Karpas-422 (cell line): ENCODE results near the gene LPO. TPM values are rescaled to one million over a fixed set of nuclear protein-coding genes. Genes with fewer than 3 reads are reported as not detected.

ENCODE experiments used
- DNase-seq: peaks from one replicate; pipeline ENCODE4 v3.0.0-alpha.2; 2015
- H2AFZ ChIP-seq: fragments of 200-600 bp; sonication (generic); 2 replicates; pipeline ENCODE4 v1.6.1; 2014; ENCODE audit warnings: antibody characterized with exemption, low read length, mixed read lengths
- H3K27ac ChIP-seq: fragments of 200-600 bp; sonication (generic); 2 replicates; pipeline ENCODE4 v1.5.1; 2014; ENCODE audit warnings: mild to moderate bottlenecking, low read length, moderate library complexity
- H3K27me3 ChIP-seq: fragments of 200-600 bp; sonication (generic); 2 replicates; pipeline ENCODE4 v1.6.1; 2014; ENCODE audit warnings: low read length, mixed read lengths
- H3K36me3 ChIP-seq: fragments of 200-600 bp; sonication (generic); 2 replicates; pipeline ENCODE4 v1.6.1; 2014; ENCODE audit warnings: low read length, mixed read lengths; ENCODE audit not compliant: insufficient read depth
- H3K4me1 ChIP-seq: fragments of 200-600 bp; sonication (generic); 2 replicates; pipeline ENCODE4 v1.6.1; 2014; ENCODE audit warnings: mild to moderate bottlenecking, low read length, mixed read lengths
- H3K4me2 ChIP-seq: fragments of 200-600 bp; sonication (generic); 2 replicates; pipeline ENCODE4 v1.6.1; 2014; ENCODE audit warnings: low read length, low read depth, mild to moderate bottlenecking; ENCODE audit not compliant: poor library complexity, severe bottlenecking
- H3K4me3 ChIP-seq: fragments of 200-600 bp; sonication (generic); 2 replicates; pipeline ENCODE4 v1.5.1; 2014; ENCODE audit warnings: mild to moderate bottlenecking, antibody characterized with exemption, low read length, mixed read lengths
- H3K79me2 ChIP-seq: fragments of 200-600 bp; sonication (generic); 2 replicates; pipeline ENCODE4 v1.6.1; 2014; ENCODE audit warnings: mild to moderate bottlenecking, low read length, mixed read lengths
- H3K9ac ChIP-seq: fragments of 200-600 bp; sonication (generic); 2 replicates; pipeline ENCODE4 v1.6.0; 2014; ENCODE audit warnings: low read length
- H3K9me2 ChIP-seq: fragments of 200-600 bp; sonication (generic), shearing (Covaris generic); replicated peaks from 2 replicates; pipeline ENCODE4 v1.6.0; 2014; ENCODE audit warnings: mild to moderate bottlenecking, low read length, moderate library complexity; ENCODE audit not compliant: insufficient read depth
- H3K9me3 ChIP-seq: fragments of 300-700, 200-600 bp; sonication (generic); 2 replicates; pipeline ENCODE4 v1.6.1; 2014; ENCODE audit warnings: low read length, mixed read lengths
- H4K20me1 ChIP-seq: fragments of 200-600 bp; sonication (generic); 2 replicates; pipeline ENCODE4 v1.6.1; 2014; ENCODE audit warnings: mild to moderate bottlenecking, antibody characterized with exemption, low read length, low read depth; ENCODE audit not compliant: insufficient read depth
- total RNA-seq: library from RNA; depleted of rRNA; stranded (reverse); fragments of >200 nt; shearing (Covaris generic); gene quantifications from 2 replicates; pipeline ENCODE4 v1.2.3, GENCODE V29; 2014; ENCODE audit warnings: low replicate concordance

The LPO gene
- total RNA-seq, 1 experiment from 2014 or later: not detected

GRCh38 chr17:58278661-58279015 is 40.3 kb downstream of the LPO start:
- Histone ChIP-seq H3K36me3 (no peaks in the 10 kb centered on the region), H3K9ac (no peak overlapping the region), H3K9me3 (no peaks in the 10 kb centered on the region), H4K20me1 (no peaks in the 10 kb centered on the region), H3K9me2 (no peaks in the 10 kb centered on the region), H3K27ac (no peak overlapping the region), H3K4me2 (no peak overlapping the region), H3K27me3 (no peaks in the 10 kb centered on the region), H3K4me3 (no peak overlapping the region), H2AFZ (no peak overlapping the region), H3K79me2 (no peaks in the 10 kb centered on the region), H3K4me1 (no peaks in the 10 kb centered on the region)
- DNase-seq: no peak

DNA sequence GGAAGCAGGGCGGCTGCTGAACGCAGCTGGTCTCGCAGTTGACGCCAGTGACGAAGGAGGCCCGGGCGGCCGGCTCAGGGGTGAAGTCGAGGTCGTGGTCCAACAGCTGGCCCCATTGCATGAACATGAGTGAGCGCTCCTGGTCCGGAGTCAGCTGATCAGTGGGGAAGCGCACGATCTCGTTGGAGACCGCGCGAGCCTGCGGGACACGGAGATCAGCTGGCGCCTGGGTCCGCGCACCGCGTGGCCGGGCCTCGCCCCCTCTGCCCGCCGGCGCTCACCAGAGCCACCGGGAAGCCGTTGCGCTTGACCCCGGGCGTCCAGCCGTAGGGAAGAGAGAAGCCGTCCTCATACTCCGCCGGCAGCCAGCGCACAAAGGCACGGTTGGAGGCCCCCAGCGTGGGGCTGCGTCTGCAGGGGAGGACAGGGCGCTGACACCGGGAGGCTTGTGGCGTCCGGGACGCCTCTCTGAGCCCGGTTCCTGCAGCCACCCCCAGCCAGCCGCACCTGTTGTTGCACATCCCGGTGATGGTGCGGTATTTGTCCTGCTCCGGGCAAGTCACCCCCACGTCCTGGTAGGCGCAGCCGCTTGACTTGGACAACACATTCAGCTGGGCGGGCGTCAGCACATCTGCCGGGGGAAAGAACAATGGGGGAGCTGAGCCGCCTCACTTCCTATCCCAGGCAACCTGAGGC is 40.8 kb downstream of the LPO start:
- no peak overlapping the region for H3K4me2 ChIP-seq
- no peak for DNase-seq
- no peak overlapping the region for H3K9ac ChIP-seq
- H4K20me1 ChIP-seq: no peaks in the 10 kb centered on the region
- H3K4me3 ChIP-seq: no peak overlapping the region
- H3K36me3 ChIP-seq: no peaks in the 10 kb centered on the region
- no peaks in the 10 kb centered on the region for H3K9me3 ChIP-seq
- no peaks in the 10 kb centered on the region for H3K27me3 ChIP-seq
- no peaks in the 10 kb centered on the region for H3K9me2 ChIP-seq
- no peaks in the 10 kb centered on the region for H3K4me1 ChIP-seq
- H2AFZ ChIP-seq: no peak overlapping the region
- H3K27ac ChIP-seq: no peak overlapping the region
- no peaks in the 10 kb centered on the region for H3K79me2 ChIP-seq

GRCh38 chr17:58279736-58280479 is 41.5 kb downstream of the LPO start:
- Histone ChIP-seq H3K9ac (no peak overlapping the region), H3K4me3 (no peak overlapping the region), H3K9me3 (no peaks in the 10 kb centered on the region), H2AFZ (no peak overlapping the region), H3K9me2 (no peaks in the 10 kb centered on the region), H3K27me3 (no peaks in the 10 kb centered on the region), H3K27ac (no peak overlapping the region), H3K36me3 (no peaks in the 10 kb centered on the region), H3K79me2 (no peaks in the 10 kb centered on the region), H4K20me1 (no peaks in the 10 kb centered on the region), H3K4me2 (no peak overlapping the region), H3K4me1 (no peaks in the 10 kb centered on the region)
- no peak for DNase-seq

GRCh38 chr17:58280480-58281217 is 42.3 kb downstream of the LPO start, which contains the start of gene MPO:
MPO (minus strand) TSS chr17:58280935; CDS start chr17:58280758, 177 bp downstream.
- no peak within 1 kb of the TSS for H3K9ac ChIP-seq

GRCh38 chr17:58281511-58282011 is 43.2 kb downstream of the LPO start:
- Histone ChIP-seq H3K9me2 (no peaks in the 10 kb centered on the region), H3K79me2 (no peaks in the 10 kb centered on the region), H4K20me1 (no peaks in the 10 kb centered on the region), H3K36me3 (no peaks in the 10 kb centered on the region), H3K4me2 (no peak overlapping the region), H3K4me1 (no peaks in the 10 kb centered on the region), H3K9ac (no peak overlapping the region), H2AFZ (no peak overlapping the region), H3K27ac (no peak overlapping the region), H3K9me3 (no peaks in the 10 kb centered on the region), H3K27me3 (no peaks in the 10 kb centered on the region), H3K4me3 (no peak overlapping the region)
- no peak for DNase-seq

More at GRCh38 chr17:58280480-58281217, 42.3 kb downstream of the LPO start, which contains the start of gene MPO:
- Histone ChIP-seq H2AFZ (no peak within 1 kb of the TSS), H4K20me1 (no peaks in the 10 kb centered on the region), H3K9me3 (no peaks in the 10 kb centered on the region), H3K79me2 (no peaks in the 10 kb centered on the region), H3K9me2 (no peaks in the 10 kb centered on the region), H3K4me3 (no peak within 1 kb of the TSS), H3K36me3 (no peaks in the 10 kb centered on the region), H3K27ac (no peak within 1 kb of the TSS), H3K4me2 (no peak within 1 kb of the TSS), H3K4me1 (no peaks in the 10 kb centered on the region), H3K27me3 (no peaks in the 10 kb centered on the region)
- DNase-seq: no peak

DNA sequence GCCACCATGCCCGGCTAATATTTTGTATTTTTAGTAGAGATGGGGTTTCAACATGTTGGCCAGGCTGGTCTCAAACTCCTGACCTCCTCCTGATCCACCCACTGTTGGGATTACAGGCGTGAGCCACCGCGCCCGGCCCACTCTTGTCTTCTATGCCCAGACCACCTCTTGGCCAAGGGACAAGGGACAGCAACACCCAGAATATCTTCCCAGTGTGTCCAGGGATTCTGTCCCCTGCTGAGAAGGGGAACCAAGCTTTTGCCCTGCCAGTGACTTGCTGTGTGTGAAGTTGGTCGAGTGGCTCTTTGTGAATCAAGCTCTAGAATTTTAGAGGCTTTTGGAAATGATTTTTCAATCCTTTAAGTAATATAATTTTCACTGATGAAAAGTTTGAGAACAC is 44.1 kb downstream of the LPO start:
- no peaks in the 10 kb centered on the region for H3K4me1 ChIP-seq
- no peak overlapping the region for H3K4me2 ChIP-seq
- H3K27ac ChIP-seq: no peak overlapping the region
- no peaks in the 10 kb centered on the region for H3K36me3 ChIP-seq
- H3K79me2 ChIP-seq: no peaks in the 10 kb centered on the region
- no peak overlapping the region for H3K4me3 ChIP-seq
- H3K9ac ChIP-seq: no peak overlapping the region
- no peaks in the 10 kb centered on the region for H4K20me1 ChIP-seq
- no peaks in the 10 kb centered on the region for H3K9me2 ChIP-seq
- no peak overlapping the region for H2AFZ ChIP-seq
- no peaks in the 10 kb centered on the region for H3K9me3 ChIP-seq
- DNase-seq: no peak
- no peaks in the 10 kb centered on the region for H3K27me3 ChIP-seq

DNA sequence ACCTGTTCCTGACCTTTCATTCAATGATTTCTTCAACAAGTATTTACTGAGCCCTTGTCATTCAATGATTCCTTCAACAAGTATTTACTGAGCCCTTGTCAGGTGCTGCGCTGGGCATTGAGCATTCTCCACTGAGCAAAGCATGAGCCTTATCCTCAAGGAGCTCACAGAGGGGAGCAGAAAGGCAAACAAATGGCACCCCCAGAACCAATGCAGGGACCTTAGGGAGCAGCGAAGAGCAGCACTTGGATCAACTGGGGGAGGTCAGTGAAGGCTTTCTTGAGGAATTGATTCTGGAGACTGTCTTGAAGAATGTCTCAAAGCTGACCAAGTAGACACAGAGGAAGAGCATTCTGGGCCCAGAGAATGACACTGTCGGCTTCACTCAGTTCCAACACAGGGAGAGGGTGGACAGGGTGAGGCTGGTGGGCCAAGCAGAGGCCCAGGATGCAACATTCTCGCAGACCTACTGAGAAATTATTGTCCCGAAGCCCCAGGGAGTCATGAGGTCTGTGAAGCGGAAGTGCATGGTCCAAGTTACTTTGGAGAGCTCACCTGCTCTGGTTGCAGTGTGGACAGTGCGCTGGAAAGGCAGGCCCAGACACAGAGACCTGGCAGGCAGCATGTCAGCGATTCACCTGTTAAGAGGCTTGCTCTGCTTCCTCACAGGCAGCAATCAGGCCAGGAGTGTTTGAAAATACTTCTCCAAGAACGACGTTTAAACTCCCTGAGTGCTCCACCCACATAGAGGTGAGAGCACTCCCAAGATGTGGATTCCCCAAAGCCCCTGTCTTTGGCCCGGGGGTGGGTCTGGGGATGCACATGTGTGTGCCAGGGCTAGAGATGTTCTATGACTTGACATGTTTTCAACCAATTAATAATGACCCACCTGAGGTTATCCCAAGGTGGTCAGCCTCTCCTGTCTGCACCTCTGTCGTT is 45.6 kb downstream of the LPO start:
- H3K4me2 ChIP-seq: no peak overlapping the region
- no peaks in the 10 kb centered on the region for H4K20me1 ChIP-seq
- H3K9ac ChIP-seq: no peak overlapping the region

More for the DNA sequence above, 45.6 kb downstream of the LPO start:
- Histone ChIP-seq H3K27ac (no peak overlapping the region), H2AFZ (no peak overlapping the region), H3K9me2 (no peaks in the 10 kb centered on the region), H3K4me1 (no peaks in the 10 kb centered on the region), H3K27me3 (no peaks in the 10 kb centered on the region), H3K9me3 (no peaks in the 10 kb centered on the region), H3K79me2 (no peaks in the 10 kb centered on the region), H3K4me3 (no peak overlapping the region), H3K36me3 (no peaks in the 10 kb centered on the region)
- DNase-seq: no peak
